Gastrocnemius medialis (tissue), 4 donors: ENCODE results near the gene HSD3B2. TPM values are rescaled to one million over a fixed set of nuclear protein-coding genes. Genes with fewer than 3 reads are reported as not detected.

Experiments
- ATAC-seq, 2 donors: fragments of 150-250 bp; one replicate each; pipeline ENCODE4 v1.9.1; 2016
- DNase-seq, 2 donors: peaks; one replicate each; pipeline ENCODE4 v3.0.0-alpha.2; 2019
- H3K27ac ChIP-seq, 4 donors: fragments of 200-600 bp; sonication (generic); 1 replicate in 1 of 4; 2 replicates in 3 of 4; pipeline ENCODE4 v1.5.1; 2016 to 2018; ENCODE audit warnings: mild to moderate bottlenecking in 2 of 4, moderate library complexity in 1 of 4
- H3K27me3 ChIP-seq, 3 donors: fragments of 200-600 bp; sonication (generic) in 2 of 3; 1 replicate in 1 of 3; 2 replicates in 2 of 3; pipeline versions ENCODE4 v1.5.1 to v1.6.0; 2016 to 2019; ENCODE audit warnings: mild to moderate bottlenecking in 1 of 3, moderate library complexity in 1 of 3
- H3K36me3 ChIP-seq, 2 donors: fragments of 200-600 bp; sonication (generic) in 1 of 2; one replicate each; pipeline ENCODE4 v1.5.1; 2017 to 2018
- H3K4me1 ChIP-seq, 2 donors: fragments of 200-600 bp; sonication (generic) in 1 of 2; one replicate each; pipeline ENCODE4 v1.5.1; 2016 to 2017; ENCODE audit warnings: mild to moderate bottlenecking in 2 of 2
- H3K4me3 ChIP-seq, 4 donors: fragments of 200-600 bp; sonication (generic) in 3 of 4; 1 replicate in 1 of 4; 2 replicates in 3 of 4; pipeline ENCODE4 v1.5.1; 2016 to 2019; ENCODE audit warnings: mild to moderate bottlenecking in 2 of 4
- H3K9me3 ChIP-seq, 3 donors: fragments of 200-600 bp; sonication (generic) in 2 of 3; 1 replicate in 1 of 3; 2 replicates in 2 of 3; pipeline ENCODE4 v1.5.1; 2016 to 2019
- CTCF ChIP-seq, 5 experiments: fragments of 450-650 bp in 3 of 5; fragments of 200-600 bp in 2 of 5; sonication (generic) in 2 of 5; IDR thresholded peaks in 4 of 5; conservative IDR thresholded peaks in 1 of 5; 1 replicate in 4 of 5; 2 replicates in 1 of 5; pipeline ENCODE4 v1.5.1; 2016 to 2019; ENCODE audit warnings: antibody characterized with exemption in 5 of 5, mild to moderate bottlenecking in 3 of 5, moderate library complexity in 3 of 5
- POLR2A ChIP-seq, 2 donors: fragments of 450-650 bp; IDR thresholded peaks; one replicate each; pipeline ENCODE4 v1.6.1; 2017; ENCODE audit warnings: antibody characterized with exemption in 2 of 2, mild to moderate bottlenecking in 2 of 2, moderate library complexity in 2 of 2
- in situ Hi-C, 4 donors: fragments of 200-750 bp; cut with MboI; loops; one replicate each; pipeline versions ENCODE4 v1.15.0 to v1.8.0; 2017; ENCODE audit warnings: low sequenced_read_pairs in 4 of 4
- intact Hi-C: fragments of 100-400 bp; cut with DNase I; formaldehyde crosslinking; loops from one replicate; pipeline ENCODE4 v1.15.1; 2023; ENCODE audit warnings: low total_unique reads
- total RNA-seq, 4 donors: library from RNA; depleted of rRNA; stranded (reverse); fragments of >200 nt; gene quantifications; one replicate each; pipeline versions ENCODE4 v1.1.0 to v1.2.3, GENCODE V29; 2016

The HSD3B2 gene
- total RNA-seq, 4 donors from 2014 or later: 0.66 TPM; not detected in 3

- H3K36me3 ChIP-seq: no peaks in the 10 kb centered on the region
- intact Hi-C loops (no loop called here), in situ Hi-C loops (no loop called here)
- no peak overlapping the region for H3K4me3 ChIP-seq
- no peaks in the 10 kb centered on the region for H3K27me3 ChIP-seq
- H3K9me3 ChIP-seq: no peaks in the 10 kb centered on the region
- TF ChIP-seq POLR2A (IDR thresholded peaks at IDR 0.05): no peak
- TF ChIP-seq CTCF (IDR thresholded peaks at IDR 0.05 in 4 of 5, conservative IDR thresholded peaks at IDR 0.05 in 1 of 5): no peak
- ATAC-seq (no peak), DNase-seq (no peak)
- H3K4me1 ChIP-seq: no peaks in the 10 kb centered on the region
- H3K27ac ChIP-seq: no peak overlapping the region
Observed at GRCh38 chr1:119380983-119381662, 33.8 kb upstream of the HSD3B2 start.

GRCh38 chr1:119384591-119384990, 30.4 kb upstream of the HSD3B2 start:
- Histone ChIP-seq H3K36me3 (no peaks in the 10 kb centered on the region), H3K27ac (no peak overlapping the region), H3K4me1 (no peaks in the 10 kb centered on the region), H3K4me3 (no peak overlapping the region), H3K9me3 (no peaks in the 10 kb centered on the region), H3K27me3 (no peaks in the 10 kb centered on the region)
- no peak for ATAC-seq
- DNase-seq: no peak
- intact Hi-C loops: no loop called here
- no peak for TF ChIP-seq CTCF (IDR thresholded peaks at IDR 0.05 in 4 of 5, conservative IDR thresholded peaks at IDR 0.05 in 1 of 5)
- TF ChIP-seq POLR2A (IDR thresholded peaks at IDR 0.05): no peak
- in situ Hi-C loops: no loop called here

GRCh38 chr1:119385650-119386049, 29.3 kb upstream of the HSD3B2 start:
- DNase-seq: no peak
- TF ChIP-seq POLR2A (IDR thresholded peaks at IDR 0.05) (no peak), CTCF (IDR thresholded peaks at IDR 0.05 in 4 of 5, conservative IDR thresholded peaks at IDR 0.05 in 1 of 5) (no peak)
- no peaks in the 10 kb centered on the region for H3K27me3 ChIP-seq
- H3K4me3 ChIP-seq: no peak overlapping the region
- H3K4me1 ChIP-seq: no peaks in the 10 kb centered on the region
- no peak overlapping the region for H3K27ac ChIP-seq
- H3K36me3 ChIP-seq: no peaks in the 10 kb centered on the region
- H3K9me3 ChIP-seq: no peaks in the 10 kb centered on the region
- intact Hi-C loops (no loop called here), in situ Hi-C loops (no loop called here)
- no peak for ATAC-seq

GRCh38 chr1:119387858-119388257, 27.1 kb upstream of the HSD3B2 start:
- Histone ChIP-seq H3K4me1 (no peaks in the 10 kb centered on the region), H3K36me3 (no peaks in the 10 kb centered on the region), H3K27me3 (no peaks in the 10 kb centered on the region), H3K9me3 (no peaks in the 10 kb centered on the region), H3K4me3 (no peak overlapping the region), H3K27ac (no peak overlapping the region)
- in situ Hi-C loops (no loop called here), intact Hi-C loops (no loop called here)
- no peak for DNase-seq
- TF ChIP-seq POLR2A (IDR thresholded peaks at IDR 0.05) (no peak), CTCF (IDR thresholded peaks at IDR 0.05 in 4 of 5, conservative IDR thresholded peaks at IDR 0.05 in 1 of 5) (no peak)
- ATAC-seq: no peak

GRCh38 chr1:119388450-119388849, 26.5 kb upstream of the HSD3B2 start:
- H3K36me3 ChIP-seq: no peaks in the 10 kb centered on the region
- in situ Hi-C loops: no loop called here
- no peaks in the 10 kb centered on the region for H3K9me3 ChIP-seq
- DNase-seq: no peak
- H3K27me3 ChIP-seq: no peaks in the 10 kb centered on the region
- no peak overlapping the region for H3K4me3 ChIP-seq
- TF ChIP-seq CTCF (IDR thresholded peaks at IDR 0.05 in 4 of 5, conservative IDR thresholded peaks at IDR 0.05 in 1 of 5) (no peak), POLR2A (IDR thresholded peaks at IDR 0.05) (no peak)
- intact Hi-C loops: no loop called here
- no peak overlapping the region for H3K27ac ChIP-seq
- no peak for ATAC-seq
- H3K4me1 ChIP-seq: no peaks in the 10 kb centered on the region
